HG03095 (cell line): ENCODE data around the gene SERP1.

ENCODE experiments used
- ATAC-seq: cut with Tn5 transposase; IDR thresholded peaks from one replicate; pipeline ENCODE4 v1.9.1; 2021; ENCODE audit warnings: moderate library complexity; ENCODE audit not compliant: unreplicated experiment

SERP1 gene

GRCh38 chr3:150494411-150494977 lies 51.8 kb downstream of the SERP1 start:
- no peak for ATAC-seq
